GM12878 (cell line): ENCODE results near the gene OPTC. TPM values are rescaled to one million over a fixed set of nuclear protein-coding genes. Genes with fewer than 3 reads are reported as not detected.

Source experiments
- ATAC-seq: fragments of 200-7000 bp; cut with Tn5 transposase; 3 replicates; pipeline ENCODE4 v1.9.1; 2020; ENCODE audit warnings: mild to moderate bottlenecking, moderate library complexity
- BruUV-seq: library from RNA; stranded (reverse); fragments of 400-500 nt; replicated peaks from 2 replicates; lab custom pipeline; 2021; lab: Mats Ljungman, UMichigan
- CTCF ChIA-PET: fragments of 300-600 bp; sonication (Branson Sonifier 250); formaldehyde crosslinking; extraction: SDS; loops from one replicate; lab custom pipeline; 2021; ENCODE audit warnings: inconsistent platforms; lab: Yijun Ruan, JAX
- POLR2A ChIA-PET: fragments of 350-600 bp; formaldehyde crosslinking; extraction: SDS; loops from one replicate; lab custom pipeline; 2021; ENCODE audit warnings: inconsistent platforms; lab: Charles Lee
- RAD21 ChIA-PET: fragments of 300-600 bp; sonication (Branson Sonifier 250); formaldehyde crosslinking; loops from one replicate; lab custom pipeline; 2023; ENCODE audit warnings: antibody characterized with exemption; ENCODE audit not compliant: unreplicated experiment; lab: Charles Lee
- SMC1A ChIA-PET: fragments of 300-600 bp; sonication (Branson Sonifier 250); formaldehyde crosslinking; loops from one replicate; lab custom pipeline; 2023; ENCODE audit not compliant: unreplicated experiment, uncharacterized antibody; lab: Charles Lee
- DNase-seq: peaks from one replicate; pipeline ENCODE4 v3.0.0-alpha.2; 2011; ENCODE audit warnings: low read depth, low spot score
- FAIRE-seq: peaks from 3 replicates; lab custom pipeline; 2011; peaks lifted over from hg19 to GRCh38; lab: Jason Lieb, UNC
- H2AFZ ChIP-seq: 2 replicates; pipeline ENCODE4 v1.6.0; 2011; ENCODE audit warnings: low read depth, low read length, control low read depth; ENCODE audit not compliant: control insufficient read depth
- H3K27ac ChIP-seq: 2 replicates; pipeline ENCODE4 v1.5.1; 2011; ENCODE audit warnings: control low read depth; ENCODE audit not compliant: control insufficient read depth, insufficient read depth
- H3K27me3 ChIP-seq, 2 experiments: replicated peaks in 1 of 2; 2 replicates each; pipeline versions ENCODE4 v1.6.0 to v1.6.1; 2011; ENCODE audit warnings: low read length in 1 of 2; ENCODE audit not compliant: control insufficient read depth in 2 of 2, insufficient read depth in 2 of 2
- H3K36me3 ChIP-seq, 2 experiments: 2 replicates each; pipeline ENCODE4 v1.5.1; 2011; ENCODE audit warnings: low read length in 1 of 2; ENCODE audit not compliant: control insufficient read depth in 2 of 2, insufficient read depth in 2 of 2
- H3K4me1 ChIP-seq: 2 replicates; pipeline ENCODE4 v1.6.1; 2011; ENCODE audit warnings: mild to moderate bottlenecking, low read length, moderate library complexity, mixed read lengths; ENCODE audit not compliant: control insufficient read depth, insufficient read depth
- H3K4me2 ChIP-seq: 2 replicates; pipeline ENCODE4 v1.6.0; 2011; ENCODE audit warnings: control low read depth; ENCODE audit not compliant: control insufficient read depth, insufficient read depth
- H3K4me3 ChIP-seq: fragments of 200-600 bp; sonication (generic); 2 replicates; pipeline ENCODE4 v1.5.1; 2016
- H3K79me2 ChIP-seq: 2 replicates; pipeline ENCODE4 v1.6.0; 2011; ENCODE audit warnings: low read length; ENCODE audit not compliant: control insufficient read depth, insufficient read depth
- H3K9ac ChIP-seq: 2 replicates; pipeline ENCODE4 v1.8.0; 2011; ENCODE audit warnings: low read length, control low read depth, mixed read lengths; ENCODE audit not compliant: control insufficient read depth, insufficient read depth
- H3K9me3 ChIP-seq: replicated peaks from 3 replicates; pipeline ENCODE4 v1.5.1; 2011; ENCODE audit warnings: mild to moderate bottlenecking, low read length; ENCODE audit not compliant: control insufficient read depth, insufficient read depth
- H4K20me1 ChIP-seq: 2 replicates; pipeline ENCODE4 v1.6.0; 2011; ENCODE audit not compliant: control insufficient read depth, insufficient read depth
- ATF7 ChIP-seq: fragments of 450-650 bp; IDR thresholded peaks from 2 replicates; pipeline ENCODE4 v1.6.1; 2016; ENCODE audit warnings: low read depth, mild to moderate bottlenecking
- NFYA ChIP-seq: IDR thresholded peaks from 2 replicates; pipeline ENCODE4 v1.6.1; 2011; ENCODE audit warnings: low read depth, mild to moderate bottlenecking, low read length, improper control_type of control experiment, borderline replicate concordance
- RELB ChIP-seq: fragments of 450-650 bp; IDR thresholded peaks from 2 replicates; pipeline ENCODE4 v1.6.1; 2017; ENCODE audit warnings: low read depth, mild to moderate bottlenecking, moderate library complexity
- SMAD1 ChIP-seq: fragments of 450-650 bp; IDR thresholded peaks from 2 replicates; pipeline ENCODE4 v1.6.1; 2018; ENCODE audit warnings: mild to moderate bottlenecking, low read depth; ENCODE audit not compliant: partially characterized antibody
- SMAD5 ChIP-seq: IDR thresholded peaks from 2 replicates; pipeline ENCODE4 v1.6.1; 2016; ENCODE audit warnings: antibody characterized with exemption, low read depth
- ZBTB11 ChIP-seq: fragments of 450-650 bp; formaldehyde crosslinking; IDR thresholded peaks from 2 replicates; pipeline ENCODE4 v1.5.0; 2022; ENCODE audit warnings: mild to moderate bottlenecking, missing genetic modification characterization
- in situ Hi-C: fragments of 300-500 bp; cut with MboI; formaldehyde crosslinking; loops from 9 replicates; pipeline ENCODE4 v1.14.3; 2018; ENCODE audit warnings: mixed read lengths
- intact Hi-C: fragments of 100-400 bp; cut with micrococcal nuclease; formaldehyde crosslinking; loops from one replicate; pipeline ENCODE4 v1.14.2; 2022; ENCODE audit not compliant: unreplicated experiment
- polyA plus RNA-seq, 11 experiments: library from polyadenylated mRNA; depleted of rRNA in 4 of 11; unstranded in 6 of 11; stranded (reverse) in 5 of 11; fragments of >200 nt; fragmentation: Nextera tagmentation in 4 of 11; fragmentation: Illumina TruSeq in 1 of 11; extraction: Ambion mirVana in 4 of 11; extraction: Trizol in 1 of 11; gene quantifications; 1 replicate in 1 of 11; 2 replicates in 10 of 11; pipeline versions ENCODE4 v1.2.1 to v1.2.3, GENCODE V29; 2011 to 2016; ENCODE audit warnings: inconsistent platforms in 2 of 11, missing spikeins in 2 of 11, low read depth in 1 of 11
- total RNA-seq, 4 experiments: library from RNA; depleted of rRNA in 3 of 4; stranded (reverse); fragments of >200 nt in 3 of 4; fragmentation: Illumina TruSeq in 1 of 4; extraction: Trizol in 1 of 4; gene quantifications; 2 replicates each; pipeline versions ENCODE4 v1.2.1 to v1.2.3, GENCODE V29; 2013 to 2021

The OPTC gene
- total and polyA plus RNA-seq, 10 of the 15 experiments (the other 5 are each of a cell fraction or from before 2014, with no cell fraction given): not detected

- CTCF ChIA-PET: no interaction called here
- SMC1A ChIA-PET: no interaction called here
- no peak overlapping the region for H3K9ac ChIP-seq
- in situ Hi-C loops: no loop called here
- no peak overlapping the region for H3K4me2 ChIP-seq
- POLR2A ChIA-PET: no interaction called here
- no peaks in the 10 kb centered on the region for H3K4me1 ChIP-seq
- no peaks in the 10 kb centered on the region for H3K36me3 ChIP-seq
- DNase-seq (no peak), FAIRE-seq (no peak)
- no peak for TF ChIP-seq SMAD1
- no peak for TF ChIP-seq RELB
- TF ChIP-seq SMAD5: no peak
- no peak for TF ChIP-seq ZBTB11 (CRISPR knock-in tag)
- TF ChIP-seq NFYA: no peak
- no peak for TF ChIP-seq ATF7
- TF ChIP-seq, all 136 proteins: peak for 0
- Histone ChIP-seq H2AFZ (no peak overlapping the region), H3K79me2 (no peaks in the 10 kb centered on the region), H3K9me3 (no peaks in the 10 kb centered on the region), H3K27ac (no peak overlapping the region), H3K27me3 (peaks cover 0 to 3% of the 10 kb centered on the region in 2 experiments; a peak in 3 of 4 replicates), H4K20me1 (no peaks in the 10 kb centered on the region), H3K4me3 (no peak overlapping the region)
- intact Hi-C loops: no loop called here
- RAD21 ChIA-PET: interaction anchor here (0.5 kb wide), 1 partner anchor 378 kb away, joined by 3 read pairs; no protein-coding TSS in a partner anchor
- no peak for ATAC-seq
- BruUV-seq: no TSS peak
These were observed 33.1 kb downstream of the OPTC start for GRCh38 chr1:203527013-203527412.
